ENCODE measurements around the gene TMEM176B.

GRCh38 chr7:150744041-150744656 is 56.0 kb downstream of the TMEM176B start:
- no peak for TF ChIP-seq CTCF (IDR thresholded peaks at IDR 0.05; ENCODE audit: low read depth, low read length)
- TF ChIP-seq EZH2phosphoT487 (IDR thresholded peaks at IDR 0.05; ENCODE audit: low read depth): no peak
